Left forelimb (tissue), 1 donor: ENCODE results near the gene STXBP6.

Experiments
- DNase-seq: peaks from one replicate; pipeline ENCODE4 v3.0.0-alpha.2; 2018; ENCODE audit warnings: low spot score

STXBP6 gene

GRCh38 chr14:25052385-25052784 lies 2.4 kb upstream of the STXBP6 start:
- DNase-seq = no peak

DNA sequence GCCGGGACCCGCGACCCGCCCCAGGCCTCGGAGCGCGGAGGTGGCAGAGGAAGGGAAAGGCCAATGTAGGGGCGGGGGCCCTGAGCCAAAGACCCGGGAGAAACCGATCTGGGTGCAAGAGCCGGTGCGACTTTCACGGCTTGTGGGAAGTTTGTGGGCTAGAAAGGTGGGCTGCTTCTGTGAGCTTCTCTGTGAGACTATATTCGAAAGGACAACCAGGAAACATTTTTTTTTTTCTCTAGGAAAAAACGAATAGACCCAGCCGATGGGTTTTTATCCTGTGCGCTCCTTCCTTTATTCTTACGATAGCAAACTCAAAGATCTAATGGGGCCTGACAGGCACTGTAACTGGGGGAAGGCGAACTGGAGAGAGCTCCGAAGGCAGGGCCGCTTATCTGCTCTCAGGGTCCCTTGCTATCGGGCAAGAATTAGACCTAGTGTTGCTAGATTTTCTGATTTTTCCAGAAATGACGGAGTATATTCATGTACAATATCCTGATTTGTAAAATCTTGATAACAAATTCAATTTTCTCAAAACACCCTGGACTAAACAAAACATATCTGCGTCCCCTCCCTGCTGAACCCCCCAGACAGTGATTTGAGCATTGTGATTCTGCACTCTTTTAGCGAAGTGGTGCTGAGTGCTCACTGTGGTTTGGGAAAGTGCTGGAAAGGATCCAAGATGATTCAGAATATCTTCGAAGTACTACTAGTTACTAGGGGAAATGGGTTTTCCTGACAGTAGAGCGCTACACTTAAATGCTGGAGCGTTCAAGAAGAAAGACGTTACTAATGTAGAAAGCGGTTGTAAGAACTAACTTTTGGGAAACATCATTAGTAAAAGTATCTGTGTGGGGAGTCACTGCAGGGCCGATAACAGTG lies 563 bp upstream of the STXBP6 start:
- DNase-seq = no peak

DNA sequence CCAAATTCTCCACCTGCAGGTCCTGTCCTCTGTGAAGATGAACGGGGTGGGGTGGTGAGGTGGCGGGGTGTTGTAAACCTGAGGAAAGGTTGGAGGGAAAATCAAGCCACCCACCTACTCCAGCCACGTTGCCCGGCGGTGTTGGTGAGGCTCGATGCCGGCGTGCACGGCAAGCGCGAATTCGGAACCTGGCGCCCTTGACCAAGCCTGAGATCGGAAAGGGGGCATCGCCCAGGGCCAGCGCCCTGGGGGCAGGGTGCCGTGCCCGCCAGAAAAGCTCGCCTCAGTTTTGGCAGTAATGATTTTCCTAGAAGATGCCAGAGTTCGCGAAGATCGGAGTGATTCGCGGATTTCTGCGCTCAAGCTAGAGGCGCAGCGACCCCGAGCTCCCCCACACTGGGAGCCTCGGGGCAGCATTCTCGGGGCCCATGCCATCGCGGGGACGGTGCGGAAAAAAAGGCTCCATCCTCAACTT lies 817 bp downstream of the STXBP6 start:
- DNase-seq = peak; percentile 77

DNA sequence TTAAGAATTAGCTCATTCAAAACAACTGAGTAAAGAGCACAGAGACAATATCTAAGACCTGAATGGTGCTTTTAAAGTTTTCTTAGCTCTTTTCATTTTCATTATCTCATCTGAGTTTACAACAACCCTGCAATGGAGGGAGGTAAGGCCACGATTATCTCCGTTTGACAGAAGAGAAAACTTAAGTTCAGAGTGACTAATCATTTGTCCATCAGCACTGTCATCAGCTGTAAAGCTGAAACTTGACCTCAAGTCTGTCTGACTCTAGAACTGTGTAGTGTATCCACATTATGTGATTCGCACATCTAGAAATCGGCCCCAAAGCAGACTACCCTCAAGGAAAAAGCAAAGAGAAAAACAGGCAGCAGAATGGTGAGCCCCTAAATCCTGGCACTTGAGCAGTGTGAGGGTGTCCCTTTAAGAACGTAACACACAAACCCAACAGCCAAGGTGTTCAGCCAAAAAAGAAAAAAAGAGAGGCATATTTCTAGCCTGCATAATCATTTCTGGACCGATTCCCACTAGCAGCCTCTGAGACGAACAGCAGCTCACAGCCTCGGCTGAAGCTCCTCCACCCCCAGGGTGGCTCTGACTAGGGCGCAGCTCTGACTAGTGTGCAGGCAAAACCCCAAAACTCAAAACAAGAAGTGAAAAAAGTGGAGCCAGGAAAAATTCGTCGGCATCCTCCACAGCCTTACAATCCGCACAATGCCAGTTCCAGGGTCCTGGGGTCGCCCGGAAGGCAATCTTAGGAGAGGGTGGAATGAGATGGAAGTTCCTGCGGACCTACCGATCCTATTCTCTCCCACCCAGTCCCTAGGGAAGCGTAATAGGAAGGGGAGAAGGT lies 1.6 kb downstream of the STXBP6 start:
- DNase-seq = no peak

GRCh38 chr14:25046301-25046943 lies 3.5 kb downstream of the STXBP6 start:
- DNase-seq = no peak

- DNase-seq = no peak
These were observed 5.7 kb downstream of the STXBP6 start for GRCh38 chr14:25044106-25044698.

DNA sequence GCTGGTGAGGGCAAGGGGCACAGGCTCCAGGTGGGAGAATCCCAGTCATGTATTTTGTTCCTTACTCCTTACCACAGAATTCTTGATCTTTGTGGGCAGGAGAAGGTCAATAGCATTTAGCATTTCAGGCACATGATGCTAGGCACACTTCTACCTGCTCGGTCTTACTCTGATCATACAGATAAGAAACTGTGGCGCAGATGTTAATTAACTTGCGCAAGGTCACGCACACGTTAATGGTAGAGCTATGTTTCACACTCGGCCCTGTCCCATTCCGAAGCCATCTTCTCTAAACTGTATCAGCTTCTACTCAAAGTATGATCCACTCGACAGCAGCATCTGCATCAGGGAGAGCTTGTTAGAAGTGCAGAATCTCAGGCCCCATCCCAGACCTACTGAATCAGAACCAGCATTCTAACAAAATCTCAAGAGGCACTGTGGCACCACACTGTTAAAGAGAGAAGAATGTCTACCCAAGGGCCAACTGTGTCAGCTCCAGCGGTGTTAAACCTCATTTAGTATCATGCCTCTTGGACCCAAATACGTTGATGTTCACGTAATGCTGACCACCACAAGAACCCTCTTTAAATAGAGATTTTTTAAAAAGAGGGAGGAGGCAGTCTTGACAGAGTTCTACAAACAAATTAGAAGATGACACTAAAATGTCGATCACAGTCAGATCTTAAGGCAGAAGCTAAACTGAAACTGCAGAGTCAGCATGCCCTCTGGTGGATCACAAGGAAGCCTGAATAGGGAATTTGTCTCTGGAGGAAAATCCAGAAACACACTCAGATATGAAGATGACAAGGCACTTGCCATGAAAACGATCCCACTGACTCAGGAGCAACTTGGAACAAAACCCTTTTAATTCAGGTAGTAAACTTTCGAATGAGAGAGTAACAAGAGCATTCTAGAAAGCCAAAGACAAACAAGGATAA lies 7.3 kb downstream of the STXBP6 start:
- no peak for DNase-seq

DNA sequence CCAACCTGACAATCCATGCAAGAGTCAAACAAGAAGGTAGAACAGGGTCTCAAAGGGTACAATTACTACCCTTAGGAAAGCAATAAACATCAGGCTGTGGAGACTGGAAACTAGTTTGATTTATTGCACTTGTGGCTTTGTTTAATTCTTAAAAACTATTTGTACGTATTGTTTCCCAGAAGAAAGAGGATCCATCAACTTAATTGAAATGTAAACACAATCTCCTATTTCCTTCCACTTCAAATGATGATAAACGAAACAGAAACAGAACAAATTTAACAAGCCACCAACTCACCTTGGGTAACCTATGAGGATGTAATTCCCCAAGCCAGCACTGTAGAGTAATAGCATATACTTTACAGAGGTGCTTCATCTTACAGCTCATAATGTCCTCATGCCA lies 8.0 kb downstream of the STXBP6 start:
- DNase-seq = no peak

- no peak for DNase-seq
These were observed 8.5 kb downstream of the STXBP6 start for GRCh38 chr14:25041484-25041883.

DNA sequence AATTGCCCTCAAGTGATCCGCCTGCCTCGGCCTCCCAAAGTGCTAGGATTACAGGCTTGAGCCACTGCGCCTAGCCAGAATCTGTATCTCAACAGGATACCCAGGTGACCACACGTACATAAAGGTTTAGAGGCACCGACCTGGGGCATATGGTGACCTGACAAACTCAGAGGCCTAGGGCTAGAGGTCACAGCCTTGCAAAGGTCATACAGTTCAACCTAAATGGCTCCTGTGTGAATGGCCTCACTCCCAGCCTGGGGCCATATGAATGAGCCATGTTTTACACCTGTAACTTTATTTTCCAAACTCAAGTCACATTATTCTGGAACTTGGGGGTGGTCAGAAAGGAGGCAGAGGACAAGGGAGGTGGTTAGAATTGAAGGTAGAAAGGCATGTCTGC lies 10.0 kb downstream of the STXBP6 start:
- no peak for DNase-seq

- DNase-seq = no peak
These were observed 11.8 kb downstream of the STXBP6 start for GRCh38 chr14:25038044-25038668.

- no peak for DNase-seq
These were observed 12.9 kb downstream of the STXBP6 start for GRCh38 chr14:25037032-25037431.

GRCh38 chr14:25034803-25035681 lies 14.9 kb downstream of the STXBP6 start:
- no peak for DNase-seq

DNA sequence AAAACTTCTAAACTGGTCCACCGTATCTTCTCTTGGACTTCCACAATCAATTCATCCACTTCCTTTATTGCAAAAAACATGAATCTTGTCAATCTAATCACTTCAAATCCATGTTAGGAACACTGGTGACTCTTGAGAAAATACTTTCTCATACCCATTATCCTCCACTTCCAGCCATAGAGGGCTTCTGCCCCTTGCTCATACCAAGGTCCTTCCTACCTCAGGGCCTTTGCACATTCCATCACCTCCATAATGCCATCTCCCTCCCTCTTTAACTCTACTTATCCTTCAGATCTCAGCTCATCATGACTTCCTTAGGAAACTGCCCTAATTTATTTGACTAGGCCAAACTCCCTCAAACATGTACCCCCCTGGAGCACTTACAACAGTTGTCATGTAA lies 16.6 kb downstream of the STXBP6 start:
- DNase-seq = no peak

DNA sequence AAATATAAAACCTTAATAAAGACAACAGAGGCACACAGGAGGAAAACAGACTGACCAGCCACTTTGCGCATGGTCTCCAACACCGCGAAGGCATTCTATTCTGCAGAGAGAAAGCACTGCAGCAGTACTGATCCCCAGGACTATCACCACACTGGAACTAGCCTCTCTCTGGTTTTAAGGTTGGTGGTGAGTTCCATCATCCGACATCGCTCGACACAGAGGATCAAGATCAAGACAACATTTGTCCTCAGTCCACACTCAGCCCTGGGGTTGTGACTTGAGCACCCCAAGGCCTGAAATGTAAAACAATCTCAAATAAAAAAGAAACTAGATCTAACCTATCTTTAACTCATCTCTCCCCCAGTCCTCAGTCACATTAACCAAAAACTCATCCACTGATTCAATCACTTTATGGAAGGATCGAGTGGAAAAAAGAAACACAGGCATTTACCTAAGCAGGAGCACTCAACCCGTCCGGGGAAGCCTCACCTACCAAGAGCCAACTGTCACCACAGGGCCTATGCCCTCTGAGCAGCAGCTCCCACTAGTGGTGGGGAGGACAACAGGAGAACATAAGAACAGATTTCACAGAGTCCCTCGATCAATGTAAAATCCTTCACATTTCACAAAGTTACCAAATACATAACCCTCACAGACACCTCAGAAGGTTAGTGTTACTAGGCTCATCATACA lies 17.7 kb downstream of the STXBP6 start:
- no peak for DNase-seq

DNA sequence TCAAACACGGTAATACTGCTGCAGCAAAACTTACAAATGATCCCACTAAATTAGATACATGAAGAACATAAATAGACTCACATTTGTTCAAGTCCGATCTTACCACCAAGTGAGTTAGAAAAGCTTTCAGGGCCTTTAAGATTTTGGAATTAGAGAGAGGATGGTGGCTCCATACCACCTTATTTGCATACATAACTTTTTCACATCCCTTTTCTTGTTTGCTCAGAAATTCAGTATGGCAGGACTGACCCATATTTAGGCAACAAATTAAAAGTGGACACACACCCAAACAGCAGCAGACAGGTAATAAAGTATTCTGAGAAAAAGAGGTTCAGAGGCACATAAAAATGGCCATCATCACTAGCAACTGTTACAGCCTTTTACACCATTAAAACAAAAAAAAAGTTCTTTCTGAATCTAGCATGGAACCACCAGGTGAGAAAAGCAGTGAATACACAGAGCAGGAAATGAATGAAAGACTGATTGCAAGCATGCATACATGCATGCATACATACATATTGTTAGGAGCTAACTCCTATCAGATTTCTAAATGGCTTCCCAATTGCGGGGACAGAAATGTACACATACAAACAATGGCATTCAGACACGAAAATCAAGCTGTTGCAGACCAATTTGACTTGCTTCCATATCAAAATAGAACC lies 23.3 kb downstream of the STXBP6 start:
- DNase-seq = no peak

GRCh38 chr14:25019892-25020291 lies 30.1 kb downstream of the STXBP6 start:
- DNase-seq = no peak

DNA sequence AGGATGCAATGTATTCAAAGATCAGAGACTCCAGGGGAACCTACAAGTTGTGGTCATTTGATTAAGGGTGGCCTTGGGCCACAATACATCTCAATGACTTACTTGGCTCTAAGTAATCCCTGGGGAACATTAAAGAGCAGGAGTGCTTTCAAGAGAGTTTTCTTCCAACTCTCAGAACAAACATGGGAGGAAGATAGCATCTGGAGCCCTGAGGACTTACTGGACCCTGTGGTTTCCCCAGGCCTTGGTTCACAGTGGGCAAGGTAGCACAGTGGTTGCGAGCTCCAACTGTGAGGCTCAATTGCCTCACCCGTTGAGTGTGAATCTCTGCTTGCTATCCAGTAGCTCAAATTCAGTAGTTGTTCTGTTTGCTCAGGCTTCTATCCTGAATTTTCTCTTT lies 32.4 kb downstream of the STXBP6 start:
- DNase-seq = no peak
